Type B pancreatic cell (in vitro differentiated cells): ENCODE measurements around the gene PTCH1. TPM values are rescaled to one million over a fixed set of nuclear protein-coding genes. Genes with fewer than 3 reads are reported as not detected.
A peak's percentile ranks its signal among the peaks of the same experiment; 100 is the strongest.

Source experiments
- DNase-seq: peaks from one replicate; pipeline ENCODE4 v3.0.0; 2021; ENCODE audit warnings: mixed read lengths; ENCODE audit not compliant: unreplicated experiment; ENCODE audit errors: extremely low spot score
- H3K27ac Mint-ChIP-seq: 2 replicates; pipeline ENCODE4 v1.8.0; 2021; ENCODE audit warnings: mild to moderate bottlenecking, mixed read lengths
- H3K27me3 Mint-ChIP-seq: 2 replicates; pipeline ENCODE4 v1.8.0; 2021; ENCODE audit warnings: mixed read lengths
- H3K36me3 Mint-ChIP-seq: 2 replicates; pipeline ENCODE4 v1.8.0; 2021; ENCODE audit warnings: mixed read lengths
- H3K4me1 Mint-ChIP-seq: one replicate; pipeline ENCODE4 v1.8.0; 2021; ENCODE audit warnings: mixed read lengths; ENCODE audit not compliant: unreplicated experiment
- H3K4me3 Mint-ChIP-seq: 2 replicates; pipeline ENCODE4 v1.8.0; 2021; ENCODE audit warnings: mild to moderate bottlenecking, mixed read lengths
- H3K9me3 Mint-ChIP-seq: 2 replicates; pipeline ENCODE4 v1.8.0; 2021; ENCODE audit warnings: mixed read lengths
- total RNA-seq: library from RNA; stranded (reverse); gene quantifications from 2 replicates; pipeline ENCODE4 v1.2.1, GENCODE V29; 2021; ENCODE audit warnings: low replicate concordance
- TF ChIP-seq, protein P1 (sequence below): fragments of 200-600 bp; sonication (generic); conservative IDR thresholded peaks from 2 replicates; pipeline ENCODE4 v1.5.0; 2021; ENCODE audit warnings: antibody characterized with exemption, mild to moderate bottlenecking

PTCH1 gene
- total RNA-seq, 1 donor from 2014 or later = 123 TPM

DNA sequence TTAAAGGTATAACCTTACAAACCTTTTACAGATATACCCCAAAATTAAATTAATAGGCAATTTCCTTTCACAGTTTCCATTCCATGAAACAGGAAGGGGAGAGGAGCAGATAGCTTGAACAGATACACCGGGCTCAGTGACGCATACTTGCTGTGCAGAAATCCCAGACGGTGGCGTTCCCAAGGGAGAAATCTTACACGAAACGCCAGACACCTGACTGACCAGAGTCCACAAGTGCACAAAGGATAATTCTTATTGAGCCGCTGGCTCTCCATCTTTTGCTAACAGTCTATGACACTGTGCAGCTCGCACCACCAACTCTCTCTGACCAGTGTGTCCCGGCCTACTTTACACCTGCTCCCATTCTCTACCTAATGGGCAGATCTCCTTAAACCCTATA lies 37.4 kb downstream of the PTCH1 start:
- Mint-ChIP-seq H3K36me3 (peaks cover 53% of the 10 kb centered on the region), H3K4me1 (peaks cover 37% of the 10 kb centered on the region), H3K4me3 (no peak overlapping the region), H3K27ac (no peak overlapping the region), H3K27me3 (no peaks in the 10 kb centered on the region), H3K9me3 (no peaks in the 10 kb centered on the region)
- TF ChIP-seq, protein P1, sequence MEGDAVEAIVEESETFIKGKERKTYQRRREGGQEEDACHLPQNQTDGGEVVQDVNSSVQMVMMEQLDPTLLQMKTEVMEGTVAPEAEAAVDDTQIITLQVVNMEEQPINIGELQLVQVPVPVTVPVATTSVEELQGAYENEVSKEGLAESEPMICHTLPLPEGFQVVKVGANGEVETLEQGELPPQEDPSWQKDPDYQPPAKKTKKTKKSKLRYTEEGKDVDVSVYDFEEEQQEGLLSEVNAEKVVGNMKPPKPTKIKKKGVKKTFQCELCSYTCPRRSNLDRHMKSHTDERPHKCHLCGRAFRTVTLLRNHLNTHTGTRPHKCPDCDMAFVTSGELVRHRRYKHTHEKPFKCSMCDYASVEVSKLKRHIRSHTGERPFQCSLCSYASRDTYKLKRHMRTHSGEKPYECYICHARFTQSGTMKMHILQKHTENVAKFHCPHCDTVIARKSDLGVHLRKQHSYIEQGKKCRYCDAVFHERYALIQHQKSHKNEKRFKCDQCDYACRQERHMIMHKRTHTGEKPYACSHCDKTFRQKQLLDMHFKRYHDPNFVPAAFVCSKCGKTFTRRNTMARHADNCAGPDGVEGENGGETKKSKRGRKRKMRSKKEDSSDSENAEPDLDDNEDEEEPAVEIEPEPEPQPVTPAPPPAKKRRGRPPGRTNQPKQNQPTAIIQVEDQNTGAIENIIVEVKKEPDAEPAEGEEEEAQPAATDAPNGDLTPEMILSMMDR = no peak
- no peak for DNase-seq

DNA sequence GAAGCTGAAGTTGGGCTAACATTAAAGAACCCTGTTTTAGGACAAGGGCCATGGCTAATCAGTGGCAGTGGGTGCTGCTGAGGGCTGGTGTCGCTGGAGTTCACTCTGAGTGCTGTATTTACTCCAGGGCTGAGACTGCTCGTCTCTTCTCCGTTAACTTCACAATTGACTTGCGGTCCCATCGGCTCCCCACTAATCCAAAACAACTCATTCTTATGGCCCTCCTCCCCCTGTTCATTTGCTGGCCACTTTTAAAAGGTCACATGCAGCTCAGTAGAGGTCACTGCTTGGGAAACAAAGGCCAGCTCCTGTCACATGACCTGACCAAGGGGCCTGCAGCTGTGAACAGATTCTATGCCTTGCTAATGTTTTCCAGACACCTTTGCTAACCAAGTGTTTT lies 38.4 kb downstream of the PTCH1 start:
- Mint-ChIP-seq H3K4me1 (peaks cover 37% of the 10 kb centered on the region), H3K27ac (no peak overlapping the region), H3K36me3 (peaks cover 55% of the 10 kb centered on the region), H3K4me3 (peak overlapping the region; percentile 21), H3K27me3 (no peaks in the 10 kb centered on the region), H3K9me3 (no peaks in the 10 kb centered on the region)
- TF ChIP-seq, protein P1 = no peak
- DNase-seq = no peak

DNA sequence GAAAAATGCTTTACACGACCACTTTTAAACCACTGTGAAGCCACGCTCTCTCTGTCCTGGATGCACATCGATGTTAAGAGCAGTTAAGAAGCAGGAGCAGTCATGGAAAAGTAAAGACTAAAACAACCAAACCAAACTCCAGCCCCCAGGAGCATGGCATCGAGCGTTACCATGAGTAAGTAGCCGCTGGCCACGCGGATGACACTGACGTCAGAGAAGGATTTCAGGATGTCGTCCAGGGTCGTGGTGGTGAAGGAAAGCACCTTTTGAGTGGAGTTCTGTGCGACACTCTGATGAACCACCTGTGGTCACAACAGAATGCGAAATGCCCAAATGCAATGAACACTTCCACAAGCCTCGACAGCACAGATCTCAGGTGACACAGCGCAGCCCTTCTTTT lies 38.9 kb downstream of the PTCH1 start:
- peaks cover 58% of the 10 kb centered on the region for H3K36me3 Mint-ChIP-seq
- no peak overlapping the region for H3K4me3 Mint-ChIP-seq
- H3K27ac Mint-ChIP-seq = no peak overlapping the region
- peaks cover 37% of the 10 kb centered on the region for H3K4me1 Mint-ChIP-seq
- H3K9me3 Mint-ChIP-seq = no peaks in the 10 kb centered on the region
- H3K27me3 Mint-ChIP-seq = no peaks in the 10 kb centered on the region
- TF ChIP-seq, protein P1 = no peak
- DNase-seq = no peak

DNA sequence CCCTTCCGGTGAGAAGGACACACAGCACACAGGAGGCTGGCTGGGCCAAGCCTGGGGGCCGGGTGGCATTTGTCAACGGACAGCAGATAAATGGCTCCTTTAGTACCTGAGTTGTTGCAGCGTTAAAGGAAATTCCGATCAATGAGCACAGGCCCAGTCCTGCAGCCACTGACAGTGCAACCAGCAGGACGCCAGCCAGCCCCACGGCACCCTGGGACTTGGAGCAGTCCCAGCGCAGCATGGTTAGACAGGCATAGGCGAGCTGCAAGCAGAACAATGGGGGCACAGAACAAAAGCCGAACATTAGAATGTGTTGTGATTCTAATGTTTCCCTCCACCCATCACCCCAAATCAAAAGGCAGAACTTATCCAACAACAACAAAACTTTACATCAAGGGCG lies 39.3 kb downstream of the PTCH1 start:
- H3K27ac Mint-ChIP-seq = no peak overlapping the region
- H3K27me3 Mint-ChIP-seq = no peaks in the 10 kb centered on the region
- DNase-seq = no peak
- no peaks in the 10 kb centered on the region for H3K9me3 Mint-ChIP-seq
- H3K4me3 Mint-ChIP-seq = no peak overlapping the region
- H3K4me1 Mint-ChIP-seq = peaks cover 37% of the 10 kb centered on the region
- TF ChIP-seq, protein P1 = no peak
- peaks cover 62% of the 10 kb centered on the region for H3K36me3 Mint-ChIP-seq

DNA sequence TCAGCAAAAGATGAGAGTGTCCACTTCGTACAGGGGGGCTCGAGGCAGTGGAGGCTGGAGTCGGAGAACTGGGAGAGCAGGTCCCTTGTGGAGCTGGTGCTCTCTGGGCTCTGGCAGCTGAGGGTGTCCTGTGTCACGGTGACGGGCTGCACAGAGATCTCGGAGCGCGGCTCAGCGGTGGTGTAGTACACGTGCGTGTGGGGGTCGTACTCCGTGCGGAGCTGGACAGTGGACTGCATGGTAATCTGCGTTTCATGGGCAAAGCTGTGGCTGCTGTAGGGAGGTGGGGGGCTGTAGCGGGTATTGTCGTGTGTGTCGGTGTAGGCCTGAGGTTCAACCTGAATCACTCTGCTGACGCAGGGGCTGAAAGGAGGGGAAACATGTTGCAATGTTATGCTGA lies 48.0 kb downstream of the PTCH1 start:
- H3K27ac Mint-ChIP-seq = no peak overlapping the region
- H3K4me3 Mint-ChIP-seq = no peak overlapping the region
- H3K36me3 Mint-ChIP-seq = peaks cover 67% of the 10 kb centered on the region
- DNase-seq = no peak
- H3K27me3 Mint-ChIP-seq = no peaks in the 10 kb centered on the region
- peaks cover 14% of the 10 kb centered on the region for H3K4me1 Mint-ChIP-seq
- TF ChIP-seq, protein P1 = no peak
- no peaks in the 10 kb centered on the region for H3K9me3 Mint-ChIP-seq

DNA sequence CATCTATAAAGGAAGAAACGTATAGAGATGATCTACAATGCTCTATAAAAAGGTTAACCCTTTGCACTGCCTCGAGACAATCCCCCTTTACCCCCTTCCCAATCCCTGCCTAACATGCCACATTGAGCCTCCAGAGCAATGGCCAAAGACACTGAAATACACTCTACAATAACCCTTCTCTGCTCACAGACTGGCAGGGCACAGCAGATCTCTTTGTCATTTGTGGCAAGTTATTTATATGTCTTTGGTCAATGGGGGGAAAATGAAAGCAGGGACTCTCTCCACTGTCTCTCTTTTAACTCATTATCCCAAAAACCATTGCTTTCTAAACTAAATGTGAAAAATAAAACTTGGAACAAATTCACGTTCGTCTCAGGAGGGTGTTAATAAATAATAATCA lies 51.7 kb downstream of the PTCH1 start:
- peaks cover 66% of the 10 kb centered on the region for H3K36me3 Mint-ChIP-seq
- no peak overlapping the region for H3K4me3 Mint-ChIP-seq
- no peaks in the 10 kb centered on the region for H3K9me3 Mint-ChIP-seq
- peaks cover 46% of the 10 kb centered on the region for H3K4me1 Mint-ChIP-seq
- no peak overlapping the region for H3K27ac Mint-ChIP-seq
- TF ChIP-seq, protein P1 = no peak
- DNase-seq = no peak
- peaks cover 4% of the 10 kb centered on the region for H3K27me3 Mint-ChIP-seq
